K562 (cell line): ENCODE results near the gene MSANTD1. TPM values are rescaled to one million over a fixed set of nuclear protein-coding genes. Genes with fewer than 3 reads are reported as not detected.

Source experiments
- ATAC-seq: fragments of 200-7000 bp; cut with Tn5 transposase; 3 replicates; pipeline ENCODE4 v1.9.1; 2020; ENCODE audit warnings: moderate library complexity
- BruUV-seq: library from RNA; stranded (reverse); fragments of 400-500 nt; replicated peaks from 2 replicates; lab custom pipeline; 2021; lab: Mats Ljungman, UMichigan
- CTCF ChIA-PET: fragments of 300-600 bp; formaldehyde crosslinking; extraction: SDS; loops from one replicate; lab custom pipeline; 2021; ENCODE audit warnings: low intra/inter-chr PET ratio; lab: Yijun Ruan, JAX
- POLR2A ChIA-PET: fragments of 300-600, 350-650 bp; sonication (Branson Sonifier 250); formaldehyde crosslinking; extraction: SDS; loops from one replicate; lab custom pipeline; 2021; ENCODE audit warnings: antibody characterized with exemption, inconsistent platforms; lab: Yijun Ruan, JAX
- DNase-seq, 4 experiments: peaks; one replicate each; pipeline versions ENCODE4 v3.0.0 to v3.0.0-alpha.2; 2011 to 2018; ENCODE audit warnings: low spot score in 3 of 4, mixed read lengths in 3 of 4; ENCODE audit errors: extremely low read depth in 1 of 4
- FAIRE-seq: peaks from 2 replicates; lab custom pipeline; 2011; peaks lifted over from hg19 to GRCh38; lab: Jason Lieb, UNC
- H2AFZ ChIP-seq: 2 replicates; pipeline ENCODE4 v1.6.0; 2011; ENCODE audit warnings: low read depth, low read length, control low read depth, inconsistent platforms
- H3K27ac ChIP-seq: fragments of 200-600 bp; 3 replicates; pipeline ENCODE4 v1.8.0; 2011; ENCODE audit warnings: low read depth, mild to moderate bottlenecking, control low read depth, inconsistent platforms, low read length, moderate library complexity, mixed read lengths; ENCODE audit errors: extremely low read depth
- H3K27me3 ChIP-seq, 2 experiments: fragments of 300-600 bp in 1 of 2; 2 replicates in 1 of 2; 3 replicates in 1 of 2; pipeline versions ENCODE4 v1.6.0 to v1.8.0; 2011; ENCODE audit warnings: inconsistent platforms in 2 of 2, low read length in 2 of 2, mild to moderate bottlenecking in 1 of 2, mixed read lengths in 1 of 2, moderate library complexity in 1 of 2; ENCODE audit not compliant: control insufficient read depth in 2 of 2, insufficient read depth in 2 of 2
- H3K36me3 ChIP-seq: fragments of 300-600 bp; 3 replicates; pipeline ENCODE4 v1.8.0; 2011; ENCODE audit warnings: mild to moderate bottlenecking, low read length, inconsistent platforms; ENCODE audit not compliant: control insufficient read depth, insufficient read depth
- H3K4me1 ChIP-seq, 2 experiments: fragments of 200-600 bp in 1 of 2; replicated peaks in 1 of 2; 2 replicates in 1 of 2; 3 replicates in 1 of 2; pipeline versions ENCODE4 v1.5.1 to v1.8.0; 2011; ENCODE audit warnings: inconsistent platforms in 2 of 2, low read length in 2 of 2, mild to moderate bottlenecking in 1 of 2, mixed read lengths in 1 of 2, moderate library complexity in 1 of 2; ENCODE audit not compliant: control insufficient read depth in 2 of 2, insufficient read depth in 2 of 2
- H3K4me2 ChIP-seq: 2 replicates; pipeline ENCODE4 v1.6.1; 2011; ENCODE audit warnings: low read length, control low read depth, inconsistent platforms, mixed read lengths; ENCODE audit not compliant: insufficient read depth
- H3K4me3 ChIP-seq: fragments of 200-600 bp; sonication (generic), shearing (Covaris generic); 2 replicates; pipeline ENCODE4 v1.5.1; 2016; ENCODE audit warnings: control low read depth, inconsistent platforms
- H3K79me2 ChIP-seq: fragments of 200-600 bp; 3 replicates; pipeline ENCODE4 v1.8.0; 2011; ENCODE audit warnings: low read length, inconsistent platforms; ENCODE audit not compliant: control insufficient read depth, insufficient read depth
- H3K9ac ChIP-seq, 2 experiments: 2 replicates each; pipeline versions ENCODE4 v1.6.0 to v1.6.1; 2011; ENCODE audit warnings: low read depth in 2 of 2, low read length in 2 of 2, control low read depth in 1 of 2, inconsistent platforms in 1 of 2, mild to moderate bottlenecking in 1 of 2, mixed read lengths in 1 of 2; ENCODE audit not compliant: insufficient read depth in 1 of 2
- H3K9me1 ChIP-seq: one replicate; pipeline ENCODE4 v1.6.0; 2011; ENCODE audit warnings: inconsistent platforms, mild to moderate bottlenecking, low read length, moderate library complexity; ENCODE audit not compliant: control insufficient read depth, insufficient read depth
- H3K9me3 ChIP-seq: replicated peaks from 2 replicates; pipeline ENCODE4 v1.5.1; 2011; ENCODE audit warnings: low read depth, low read length, inconsistent platforms; ENCODE audit not compliant: control insufficient read depth, insufficient read depth
- H4K20me1 ChIP-seq: replicated peaks from 2 replicates; pipeline ENCODE4 v1.6.1; 2011; ENCODE audit warnings: low read length, inconsistent platforms, mixed read lengths; ENCODE audit not compliant: control insufficient read depth, insufficient read depth
- BDP1 ChIP-seq: IDR thresholded peaks from 3 replicates; pipeline ENCODE4 v1.6.1; 2011; ENCODE audit not compliant: insufficient read length, insufficient read depth
- E2F1 ChIP-seq: sonication (generic); formaldehyde crosslinking; IDR thresholded peaks from 2 replicates; pipeline ENCODE4 v1.8.1; 2023; ENCODE audit warnings: mild to moderate bottlenecking, missing genetic modification reagents, moderate library complexity
- EZH2 ChIP-seq: IDR thresholded peaks from 2 replicates; pipeline ENCODE4 v1.6.1; 2012; ENCODE audit warnings: low read depth, mild to moderate bottlenecking, inconsistent platforms, low read length, borderline replicate concordance
- ILK ChIP-seq: fragments of 450-650 bp; IDR thresholded peaks from 2 replicates; pipeline ENCODE4 v1.6.1; 2016; ENCODE audit warnings: missing genetic modification characterization, low read depth, mild to moderate bottlenecking, missing compliant biosample characterization, moderate library complexity, borderline replicate concordance
- NFE2L1 ChIP-seq: fragments of 450-650 bp; IDR thresholded peaks from 2 replicates; pipeline ENCODE4 v1.6.1; 2016; ENCODE audit warnings: missing genetic modification characterization, low read depth, mild to moderate bottlenecking, missing compliant biosample characterization, moderate library complexity, borderline replicate concordance
- RBM34 ChIP-seq: fragments of 200-400 bp; formaldehyde crosslinking; IDR thresholded peaks from 2 replicates; pipeline ENCODE4 v1.6.1; 2018; ENCODE audit warnings: low read length, borderline replicate concordance; ENCODE audit not compliant: insufficient read depth
- RUNX1 ChIP-seq: sonication (generic); IDR thresholded peaks from 2 replicates; pipeline ENCODE4 v1.6.1; 2016; ENCODE audit warnings: antibody characterized with exemption, low read depth
- SAFB2 ChIP-seq: fragments of 200-400 bp; formaldehyde crosslinking; IDR thresholded peaks from 2 replicates; pipeline ENCODE4 v1.6.1; 2018; ENCODE audit warnings: borderline replicate concordance, low read length, low read depth, moderate library complexity; ENCODE audit not compliant: severe bottlenecking
- SRSF1 ChIP-seq: fragments of 200-400 bp; formaldehyde crosslinking; IDR thresholded peaks from 2 replicates; pipeline ENCODE4 v1.6.1; 2017; ENCODE audit warnings: mild to moderate bottlenecking, low read depth, low read length, moderate library complexity
- TRIM25 ChIP-seq: fragments of 450-650 bp; IDR thresholded peaks from 2 replicates; pipeline ENCODE4 v1.7.0; 2016; ENCODE audit warnings: borderline replicate concordance
- WGBS: fragments of 100-300 bp; shearing (Covaris generic); methylation state at CpG from one replicate; pipeline ENCODE4 v1.1.6; 2016; ENCODE audit warnings: low coverage, mixed read lengths; ENCODE audit not compliant: insufficient coverage; ENCODE audit errors: missing lambda C conversion rate; 5-methylcytosine and 5-hydroxymethylcytosine counted together
- in situ Hi-C: fragments of 300-500 bp; cut with MboI; formaldehyde crosslinking; loops from 4 replicates; pipeline ENCODE4 v1.15.0; 2018; ENCODE audit warnings: inconsistent platforms, mixed read lengths
- intact Hi-C: fragments of 100-400 bp; cut with micrococcal nuclease; formaldehyde crosslinking; loops from 2 replicates; pipeline ENCODE4 v1.14.2; 2022
- polyA plus RNA-seq, 8 experiments: library from polyadenylated mRNA; depleted of rRNA in 4 of 8; stranded (reverse) in 5 of 8; unstranded in 3 of 8; fragments of >200 nt; fragmentation: Nextera tagmentation in 2 of 8; fragmentation: Illumina TruSeq in 1 of 8; extraction: Ambion mirVana in 2 of 8; extraction: Trizol in 1 of 8; gene quantifications; 2 replicates each; pipeline versions ENCODE4 v1.2.1 to v1.2.3, GENCODE V29; 2011 to 2014; ENCODE audit warnings: inconsistent platforms in 1 of 8, missing spikeins in 1 of 8
- total RNA-seq, 7 experiments: library from RNA; depleted of rRNA in 6 of 7; stranded (reverse); fragments of >200 nt in 6 of 7; fragmentation: Illumina TruSeq in 2 of 7; extraction: Trizol in 2 of 7; gene quantifications; 2 replicates each; pipeline versions ENCODE4 v1.2.1 to v1.2.3, GENCODE V29; 2011 to 2021; ENCODE audit warnings: low replicate concordance in 1 of 7
- TF ChIP-seq, protein P1 (sequence below): fragments of 250-450 bp; sonication (Bioruptor Pico); IDR thresholded peaks from 2 replicates; pipeline ENCODE4 v1.8.0; 2021; ENCODE audit warnings: borderline replicate concordance, mild to moderate bottlenecking, moderate library complexity; ENCODE audit not compliant: poor library complexity, severe bottlenecking
- TF ChIP-seq, protein P2 (sequence below): fragments of 450-650 bp; conservative IDR thresholded peaks from 2 replicates; pipeline ENCODE4 v1.6.1; 2016; ENCODE audit warnings: missing genetic modification characterization, low read depth, mild to moderate bottlenecking, missing compliant biosample characterization, moderate library complexity
- TF ChIP-seq, protein P3 (sequence below): fragments of 250-450 bp; sonication (Bioruptor Pico); IDR thresholded peaks from 2 replicates; pipeline ENCODE4 v1.4.0; 2020; ENCODE audit warnings: mild to moderate bottlenecking, moderate library complexity

The MSANTD1 gene
- total and polyA plus RNA-seq, 9 of the 15 experiments (the other 6 are each of a cell fraction or from before 2014, with no cell fraction given): 0.04 to 0.09 (median 0.07) TPM; not detected in 6

DNA sequence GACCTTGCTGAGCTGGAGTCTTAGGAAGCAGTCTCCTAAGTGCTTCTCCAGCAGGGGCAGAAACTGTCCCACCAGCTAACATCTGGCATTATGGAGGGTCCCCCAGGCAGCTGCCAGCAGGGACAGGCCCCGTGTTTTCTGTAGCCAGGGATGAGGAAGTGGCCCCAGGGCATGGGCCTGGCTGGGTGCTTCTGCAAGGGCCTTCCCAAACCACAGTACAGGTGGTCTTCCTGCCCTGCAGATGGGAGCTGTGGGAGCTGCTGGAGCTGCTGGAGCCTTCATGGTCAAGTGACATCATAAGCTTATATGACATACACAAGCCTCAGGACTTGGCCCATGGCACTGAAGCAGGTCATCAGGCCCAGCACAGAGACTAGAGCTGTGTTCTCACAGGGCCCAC lies 5.0 kb upstream of the MSANTD1 start (continued):
- TF ChIP-seq, protein P1, sequence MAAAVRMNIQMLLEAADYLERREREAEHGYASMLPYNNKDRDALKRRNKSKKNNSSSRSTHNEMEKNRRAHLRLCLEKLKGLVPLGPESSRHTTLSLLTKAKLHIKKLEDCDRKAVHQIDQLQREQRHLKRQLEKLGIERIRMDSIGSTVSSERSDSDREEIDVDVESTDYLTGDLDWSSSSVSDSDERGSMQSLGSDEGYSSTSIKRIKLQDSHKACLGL (CRISPR knock-in tag): no peak
- TF ChIP-seq SRSF1 (no peak), EZH2 (no peak), BDP1 (no peak)

DNA sequence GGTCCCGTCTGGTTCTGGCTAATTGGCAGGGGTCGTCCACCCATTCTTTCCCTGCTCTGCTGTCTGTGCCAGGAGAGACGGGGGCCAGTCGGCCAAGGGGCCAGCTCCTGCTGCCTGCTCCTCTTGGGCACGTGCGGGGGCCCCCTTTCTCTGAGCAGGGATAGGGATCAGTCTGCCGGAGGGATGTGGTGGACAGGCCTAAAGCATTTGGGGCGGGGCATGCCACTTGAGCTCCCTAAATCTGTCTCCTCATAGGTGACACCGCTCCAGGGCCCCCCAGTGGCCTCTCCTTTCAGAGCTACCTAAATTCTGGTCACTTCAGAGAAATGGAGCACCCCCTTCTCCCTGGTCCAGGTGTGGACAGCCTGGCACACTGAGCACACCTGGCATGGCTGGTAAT lies 4.2 kb upstream of the MSANTD1 start:
- no peaks in the 10 kb centered on the region for H3K9me3 ChIP-seq
- ChIA-PET POLR2A (interaction anchor here (0.6 to 0.9 kb wide), 2 partner anchors 22 to 256 kb away, joined by 3 read pairs; no protein-coding TSS in a partner anchor), CTCF (no interaction called here)
- 37% methylated on average over 9 of the region's 9 CpGs for WGBS
- H2AFZ ChIP-seq: no peak overlapping the region
- no TSS peak for BruUV-seq
- TF ChIP-seq RUNX1: no peak
- TF ChIP-seq, protein P2, sequence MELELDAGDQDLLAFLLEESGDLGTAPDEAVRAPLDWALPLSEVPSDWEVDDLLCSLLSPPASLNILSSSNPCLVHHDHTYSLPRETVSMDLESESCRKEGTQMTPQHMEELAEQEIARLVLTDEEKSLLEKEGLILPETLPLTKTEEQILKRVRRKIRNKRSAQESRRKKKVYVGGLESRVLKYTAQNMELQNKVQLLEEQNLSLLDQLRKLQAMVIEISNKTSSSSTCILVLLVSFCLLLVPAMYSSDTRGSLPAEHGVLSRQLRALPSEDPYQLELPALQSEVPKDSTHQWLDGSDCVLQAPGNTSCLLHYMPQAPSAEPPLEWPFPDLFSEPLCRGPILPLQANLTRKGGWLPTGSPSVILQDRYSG: no peak
- TF ChIP-seq, protein P3, sequence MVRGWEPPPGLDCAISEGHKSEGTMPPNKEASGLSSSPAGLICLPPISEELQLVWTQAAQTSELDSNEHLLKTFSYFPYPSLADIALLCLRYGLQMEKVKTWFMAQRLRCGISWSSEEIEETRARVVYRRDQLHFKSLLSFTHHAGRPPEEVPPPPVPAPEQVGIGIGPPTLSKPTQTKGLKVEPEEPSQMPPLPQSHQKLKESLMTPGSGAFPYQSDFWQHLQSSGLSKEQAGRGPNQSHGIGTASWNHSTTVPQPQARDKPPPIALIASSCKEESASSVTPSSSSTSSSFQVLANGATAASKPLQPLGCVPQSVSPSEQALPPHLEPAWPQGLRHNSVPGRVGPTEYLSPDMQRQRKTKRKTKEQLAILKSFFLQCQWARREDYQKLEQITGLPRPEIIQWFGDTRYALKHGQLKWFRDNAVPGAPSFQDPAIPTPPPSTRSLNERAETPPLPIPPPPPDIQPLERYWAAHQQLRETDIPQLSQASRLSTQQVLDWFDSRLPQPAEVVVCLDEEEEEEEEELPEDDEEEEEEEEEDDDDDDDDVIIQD (CRISPR knock-in tag): no peak
- TF ChIP-seq E2F1: no peak
- TF ChIP-seq ILK (tag): no peak
- no peak for TF ChIP-seq SAFB2
- no peak for TF ChIP-seq RBM34
- no peak for TF ChIP-seq TRIM25
- no peak for TF ChIP-seq NFE2L1 (tag)
- H3K27ac ChIP-seq: no peak overlapping the region
- DNase-seq (peak in 2 of 4 experiments; percentile 45 to 48), FAIRE-seq (no peak), ATAC-seq (no peak)
- H3K9me1 ChIP-seq: no peaks in the 10 kb centered on the region
- no peak overlapping the region for H3K4me3 ChIP-seq
- peaks cover 0 to 5% of the 10 kb centered on the region in 2 experiments; a peak in 1 of 5 replicates for H3K27me3 ChIP-seq
- peaks cover 4% of the 10 kb centered on the region; the same call in 1 of the 3 replicates for H3K36me3 ChIP-seq
- no peak overlapping the region for H3K4me2 ChIP-seq
- H3K79me2 ChIP-seq: no peaks in the 10 kb centered on the region
- peaks cover 22 to 73% of the 10 kb centered on the region in 2 experiments; a peak in 4 of 5 replicates for H3K4me1 ChIP-seq
- in situ Hi-C loops: no loop called here
- H4K20me1 ChIP-seq: peaks cover 4% of the 10 kb centered on the region
- H3K9ac ChIP-seq: no peak overlapping the region
- intact Hi-C loops: loop anchor here (5.0 kb wide), 1 partner anchor 198 kb away; the partner anchor contains the start of gene HGFAC
